Skeletal muscle tissue (tissue), 4 donors: Measurements from ENCODE around the gene FAM83D. TPM values are rescaled to one million over a fixed set of nuclear protein-coding genes. Genes with fewer than 3 reads are reported as not detected.

Experiments used
- H3K27ac ChIP-seq: one replicate; pipeline ENCODE4 v1.7.0; 2013; ENCODE audit warnings: mild to moderate bottlenecking, low read depth, low read length, inconsistent platforms
- H3K27me3 ChIP-seq, 3 donors: one replicate each; pipeline ENCODE4 v1.7.0; 2013; ENCODE audit warnings: low read length in 3 of 3; ENCODE audit not compliant: control insufficient read depth in 3 of 3, insufficient read depth in 3 of 3
- H3K36me3 ChIP-seq, 3 donors: one replicate each; pipeline ENCODE4 v1.7.0; 2013; ENCODE audit warnings: low read length in 3 of 3; ENCODE audit not compliant: control insufficient read depth in 3 of 3, insufficient read depth in 3 of 3
- H3K4me1 ChIP-seq, 3 donors: one replicate each; pipeline ENCODE4 v1.7.0; 2013; ENCODE audit warnings: low read length in 3 of 3, mild to moderate bottlenecking in 3 of 3; ENCODE audit not compliant: control insufficient read depth in 3 of 3, insufficient read depth in 3 of 3
- H3K4me3 ChIP-seq, 3 donors: one replicate each; pipeline ENCODE4 v1.7.0; 2013; ENCODE audit warnings: low read length in 3 of 3
- H3K9ac ChIP-seq, 3 donors: one replicate each; pipeline ENCODE4 v1.7.0; 2013; ENCODE audit warnings: low read length in 3 of 3, mild to moderate bottlenecking in 3 of 3, moderate library complexity in 2 of 3, low read depth in 1 of 3
- H3K9me3 ChIP-seq, 3 donors: one replicate each; pipeline ENCODE4 v1.7.0; 2013; ENCODE audit warnings: low read length in 3 of 3; ENCODE audit not compliant: control insufficient read depth in 3 of 3
- total RNA-seq: library from RNA; depleted of rRNA; stranded (reverse); fragments of >200 nt; gene quantifications from one replicate; pipeline ENCODE4 v1.2.3, GENCODE V29; 2014
- donor health status: Osteomylitis.

The FAM83D gene
- total RNA-seq, 1 donor from 2014 or later = 4.2 TPM

- H3K27me3 ChIP-seq = peaks cover 8 to 35% (median 18%) of the 10 kb centered on the region in 3 donors
- H3K4me3 ChIP-seq = no peak overlapping the region
- no peaks in the 10 kb centered on the region for H3K9me3 ChIP-seq
- H3K27ac ChIP-seq = no peak overlapping the region
- H3K4me1 ChIP-seq = peaks cover 3 to 4% (median 3%) of the 10 kb centered on the region in 3 donors
- H3K9ac ChIP-seq = no peak overlapping the region
- H3K36me3 ChIP-seq = no peaks in the 10 kb centered on the region
Observed at GRCh38 chr20:38895098-38895949, 30.9 kb upstream of the FAM83D start.

- Histone ChIP-seq H3K4me3 (no peak overlapping the region), H3K9me3 (no peaks in the 10 kb centered on the region), H3K27ac (no peak overlapping the region), H3K27me3 (peaks cover 14 to 33% (median 23%) of the 10 kb centered on the region in 3 donors), H3K9ac (no peak overlapping the region), H3K4me1 (peaks cover 3 to 4% (median 3%) of the 10 kb centered on the region in 3 donors), H3K36me3 (no peaks in the 10 kb centered on the region)
Observed at GRCh38 chr20:38896009-38896594, 30.1 kb upstream of the FAM83D start.

- H3K9ac ChIP-seq = no peak overlapping the region
- H3K4me3 ChIP-seq = no peak overlapping the region
- H3K36me3 ChIP-seq = peaks cover 0 to 3% (median 0%) of the 10 kb centered on the region in 3 donors
- H3K4me1 ChIP-seq = peaks cover 3 to 4% (median 3%) of the 10 kb centered on the region in 3 donors
- H3K27me3 ChIP-seq = peaks cover 15 to 31% (median 23%) of the 10 kb centered on the region in 3 donors
- no peak overlapping the region for H3K27ac ChIP-seq
- no peaks in the 10 kb centered on the region for H3K9me3 ChIP-seq
Observed at GRCh38 chr20:38897267-38897666, 28.9 kb upstream of the FAM83D start.

GRCh38 chr20:38900606-38901005 is 25.6 kb upstream of the FAM83D start:
- H3K9me3 ChIP-seq = peaks cover 0 to 6% (median 0%) of the 10 kb centered on the region in 3 donors
- no peaks in the 10 kb centered on the region for H3K4me1 ChIP-seq
- H3K4me3 ChIP-seq = no peak overlapping the region

GRCh38 chr20:38902601-38903000 is 23.6 kb upstream of the FAM83D start:
- Histone ChIP-seq H3K9ac (no peak overlapping the region), H3K36me3 (peaks cover 6 to 17% (median 10%) of the 10 kb centered on the region in 3 donors), H3K9me3 (peaks cover 0 to 6% (median 2%) of the 10 kb centered on the region in 3 donors), H3K4me1 (no peaks in the 10 kb centered on the region), H3K27me3 (peaks cover 8 to 15% (median 9%) of the 10 kb centered on the region in 3 donors), H3K27ac (no peak overlapping the region), H3K4me3 (no peak overlapping the region)

More at GRCh38 chr20:38900606-38901005, 25.6 kb upstream of the FAM83D start:
- H3K36me3 ChIP-seq = peaks cover 6 to 17% (median 10%) of the 10 kb centered on the region in 3 donors
- H3K27ac ChIP-seq = no peak overlapping the region
- no peak overlapping the region for H3K9ac ChIP-seq
- H3K27me3 ChIP-seq = peaks cover 8 to 15% (median 9%) of the 10 kb centered on the region in 3 donors

- peaks cover 6 to 17% (median 10%) of the 10 kb centered on the region in 3 donors for H3K36me3 ChIP-seq
Observed at GRCh38 chr20:38903335-38903734, 22.9 kb upstream of the FAM83D start.

GRCh38 chr20:38905375-38905774 is 20.8 kb upstream of the FAM83D start:
- Histone ChIP-seq H3K27ac (no peak overlapping the region), H3K4me1 (no peaks in the 10 kb centered on the region), H3K27me3 (peaks cover 7 to 13% (median 9%) of the 10 kb centered on the region in 3 donors), H3K4me3 (no peak overlapping the region), H3K9ac (no peak overlapping the region), H3K9me3 (peaks cover 0 to 6% (median 5%) of the 10 kb centered on the region in 3 donors), H3K36me3 (peaks cover 6 to 17% (median 10%) of the 10 kb centered on the region in 3 donors)

More at GRCh38 chr20:38903335-38903734, 22.9 kb upstream of the FAM83D start:
- peaks cover 9 to 21% (median 12%) of the 10 kb centered on the region in 3 donors for H3K27me3 ChIP-seq
- H3K4me3 ChIP-seq = no peak overlapping the region
- H3K27ac ChIP-seq = no peak overlapping the region
- no peaks in the 10 kb centered on the region for H3K4me1 ChIP-seq
- peaks cover 0 to 6% (median 5%) of the 10 kb centered on the region in 3 donors for H3K9me3 ChIP-seq
- no peak overlapping the region for H3K9ac ChIP-seq

- Histone ChIP-seq H3K9ac (no peak overlapping the region), H3K27ac (no peak overlapping the region), H3K4me1 (no peaks in the 10 kb centered on the region), H3K9me3 (peaks cover 0 to 6% (median 5%) of the 10 kb centered on the region in 3 donors), H3K36me3 (peaks cover 3 to 12% (median 6%) of the 10 kb centered on the region in 3 donors), H3K4me3 (no peak overlapping the region), H3K27me3 (peaks cover 0 to 6% (median 4%) of the 10 kb centered on the region in 3 donors)
Observed at GRCh38 chr20:38907918-38908677, 18.1 kb upstream of the FAM83D start.

- no peaks in the 10 kb centered on the region for H3K9me3 ChIP-seq
- no peaks in the 10 kb centered on the region for H3K36me3 ChIP-seq
- no peak overlapping the region for H3K27ac ChIP-seq
- H3K9ac ChIP-seq = no peak overlapping the region
- H3K27me3 ChIP-seq = peaks cover 3 to 9% (median 4%) of the 10 kb centered on the region in 3 donors
- no peak overlapping the region for H3K4me3 ChIP-seq
- H3K4me1 ChIP-seq = no peaks in the 10 kb centered on the region
Observed at GRCh38 chr20:38915355-38915754, 10.9 kb upstream of the FAM83D start.
